H1 (cell line): ENCODE measurements around the gene CDH8. TPM values are rescaled to one million over a fixed set of nuclear protein-coding genes. Genes with fewer than 3 reads are reported as not detected.

Experiments used
- CTCF ChIA-PET: fragments of 300-600 bp; sonication (Branson Sonifier 250); formaldehyde crosslinking; loops from one replicate; lab custom pipeline; 2021; ENCODE audit not compliant: partially characterized antibody; lab: Charles Lee
- POLR2A ChIA-PET: fragments of 300-600 bp; sonication (Branson Sonifier 250); formaldehyde crosslinking; loops from one replicate; lab custom pipeline; 2021; ENCODE audit warnings: inconsistent platforms; ENCODE audit not compliant: partially characterized antibody; lab: Charles Lee
- DNase-seq, 2 experiments: peaks; one replicate each; pipeline versions ENCODE4 v3.0.0 to v3.0.0-alpha.2; 2010 to 2022; ENCODE audit warnings: low spot score in 2 of 2, low read depth in 1 of 2, mixed read lengths in 1 of 2
- FAIRE-seq: peaks from 2 replicates; lab custom pipeline; 2011; peaks lifted over from hg19 to GRCh38; lab: Jason Lieb, UNC
- H2AFZ ChIP-seq: 2 replicates; pipeline ENCODE4 v1.8.1; 2012; ENCODE audit warnings: low read length, inconsistent platforms
- H2AK5ac ChIP-seq: 2 replicates; pipeline ENCODE4 v1.6.1; 2013; ENCODE audit warnings: low read depth, low read length
- H2BK120ac ChIP-seq: replicated peaks from 2 replicates; pipeline ENCODE3; 2013; ENCODE audit warnings: low read depth, low read length, inconsistent platforms
- H2BK12ac ChIP-seq: 2 replicates; pipeline ENCODE4 v1.6.1; 2013; ENCODE audit warnings: low read depth, low read length
- H2BK15ac ChIP-seq: 2 replicates; pipeline ENCODE4 v1.6.1; 2013; ENCODE audit warnings: low read length
- H2BK20ac ChIP-seq: 2 replicates; pipeline ENCODE4 v1.6.1; 2013; ENCODE audit warnings: low read length
- H2BK5ac ChIP-seq: 2 replicates; pipeline ENCODE4 v1.6.1; 2013; ENCODE audit warnings: low read depth, low read length
- H3K14ac ChIP-seq: 2 replicates; pipeline ENCODE4 v1.6.1; 2013; ENCODE audit warnings: inconsistent platforms; ENCODE audit not compliant: insufficient read length
- H3K18ac ChIP-seq: 2 replicates; pipeline ENCODE4 v1.6.1; 2013; ENCODE audit warnings: low read length; ENCODE audit errors: extremely low read depth
- H3K23ac ChIP-seq: 2 replicates; pipeline ENCODE4 v1.6.1; 2013; ENCODE audit warnings: inconsistent platforms; ENCODE audit not compliant: insufficient read length
- H3K23me2 ChIP-seq: 2 replicates; pipeline ENCODE4 v1.6.1; 2013; ENCODE audit warnings: low read depth, low read length
- H3K27ac ChIP-seq: 2 replicates; pipeline ENCODE4 v1.6.1; 2011; ENCODE audit warnings: low read depth, low read length, inconsistent platforms
- H3K27me3 ChIP-seq, 4 experiments: replicated peaks in 1 of 4; 1 replicate in 1 of 4; 2 replicates in 3 of 4; pipeline versions ENCODE4 v1.6.1 to v1.8.1; 2011 to 2013; ENCODE audit warnings: low read length in 3 of 4, mild to moderate bottlenecking in 3 of 4, inconsistent platforms in 2 of 4, mixed read lengths in 2 of 4, moderate library complexity in 1 of 4; ENCODE audit not compliant: control insufficient read depth in 3 of 4, insufficient read depth in 3 of 4; ENCODE audit errors: extremely low read depth in 1 of 4
- H3K36me3 ChIP-seq, 4 experiments: 2 replicates each; pipeline versions ENCODE4 v1.6.1 to v1.8.1; 2011 to 2013; ENCODE audit warnings: mild to moderate bottlenecking in 4 of 4, low read length in 3 of 4, moderate library complexity in 2 of 4, control low read depth in 1 of 4, inconsistent platforms in 1 of 4; ENCODE audit not compliant: insufficient read depth in 4 of 4, control insufficient read depth in 2 of 4
- H3K4ac ChIP-seq: replicated peaks from 2 replicates; pipeline ENCODE3; 2013; ENCODE audit warnings: low read length, low read depth, mixed read lengths, inconsistent platforms; ENCODE audit not compliant: insufficient read length
- H3K4me1 ChIP-seq, 4 experiments: replicated peaks in 1 of 4; 1 replicate in 1 of 4; 2 replicates in 3 of 4; pipeline versions ENCODE4 v1.6.1 to v1.8.1; 2011 to 2013; ENCODE audit warnings: low read length in 3 of 4, inconsistent platforms in 2 of 4, mixed read lengths in 1 of 4; ENCODE audit not compliant: insufficient read depth in 4 of 4, control insufficient read depth in 3 of 4
- H3K4me2 ChIP-seq, 2 experiments: 2 replicates each; pipeline versions ENCODE4 v1.6.1 to v1.8.1; 2011 to 2013; ENCODE audit warnings: low read depth in 2 of 2, low read length in 2 of 2, control low read depth in 1 of 2, inconsistent platforms in 1 of 2, mild to moderate bottlenecking in 1 of 2; ENCODE audit not compliant: insufficient read depth in 1 of 2
- H3K4me3 ChIP-seq, 4 experiments: fragments of 200-600, 300-600 bp in 1 of 4; sonication (generic), shearing (Covaris generic), sonication (Bioruptor Twin) in 1 of 4; 2 replicates each; pipeline versions ENCODE4 v1.5.1 to v1.8.1; 2011 to 2016; ENCODE audit warnings: low read length in 4 of 4, low read depth in 3 of 4, control low read depth in 2 of 4, inconsistent platforms in 2 of 4, mild to moderate bottlenecking in 2 of 4, mixed read lengths in 1 of 4, moderate library complexity in 1 of 4; ENCODE audit not compliant: insufficient read depth in 2 of 4; ENCODE audit errors: extremely low read depth in 1 of 4
- H3K56ac ChIP-seq: replicated peaks from 2 replicates; pipeline ENCODE3; 2013; ENCODE audit warnings: low read depth, mild to moderate bottlenecking, mixed read lengths, low read length, inconsistent platforms; ENCODE audit not compliant: insufficient read length
- H3K79me1 ChIP-seq: 2 replicates; pipeline ENCODE4 v1.6.1; 2013; ENCODE audit warnings: low read depth, low read length, control low read depth
- H3K79me2 ChIP-seq, 2 experiments: 2 replicates each; pipeline versions ENCODE4 v1.6.1 to v1.8.1; 2012 to 2013; ENCODE audit warnings: low read length in 2 of 2, mild to moderate bottlenecking in 2 of 2, inconsistent platforms in 1 of 2; ENCODE audit not compliant: insufficient read depth in 2 of 2, control insufficient read depth in 1 of 2
- H3K9ac ChIP-seq, 4 experiments: replicated peaks in 1 of 4; 1 replicate in 1 of 4; 2 replicates in 3 of 4; pipeline versions ENCODE4 v1.6.1 to v1.8.1; 2011 to 2013; ENCODE audit warnings: low read depth in 3 of 4, low read length in 3 of 4, control low read depth in 2 of 4, mild to moderate bottlenecking in 2 of 4, moderate library complexity in 2 of 4, inconsistent platforms in 1 of 4; ENCODE audit errors: extremely low read depth in 1 of 4
- H3K9me3 ChIP-seq, 2 experiments: 2 replicates each; pipeline versions ENCODE4 v1.6.1 to v1.8.1; 2012 to 2013; ENCODE audit warnings: mild to moderate bottlenecking in 2 of 2, moderate library complexity in 2 of 2, control low read depth in 1 of 2, inconsistent platforms in 1 of 2, low read depth in 1 of 2, low read length in 1 of 2, mixed read lengths in 1 of 2; ENCODE audit not compliant: insufficient read depth in 2 of 2
- H4K20me1 ChIP-seq, 2 experiments: replicated peaks in 1 of 2; 2 replicates each; pipeline versions ENCODE3 to v1.8.1; 2011 to 2013; ENCODE audit warnings: inconsistent platforms in 2 of 2, low read length in 2 of 2, mild to moderate bottlenecking in 1 of 2; ENCODE audit not compliant: insufficient read depth in 2 of 2, control insufficient read depth in 1 of 2
- H4K5ac ChIP-seq: 2 replicates; pipeline ENCODE4 v1.6.1; 2013; ENCODE audit warnings: low read length, low read depth, mixed read lengths, inconsistent platforms; ENCODE audit not compliant: insufficient read length
- H4K8ac ChIP-seq: 2 replicates; pipeline ENCODE4 v1.8.0; 2013; ENCODE audit warnings: mild to moderate bottlenecking, moderate library complexity, low read length, inconsistent platforms; ENCODE audit not compliant: insufficient read depth; ENCODE audit errors: extremely low read depth
- H4K91ac ChIP-seq: replicated peaks from 2 replicates; pipeline ENCODE3; 2013; ENCODE audit warnings: low read length, mixed read lengths, inconsistent platforms; ENCODE audit not compliant: insufficient read length
- MAFK ChIP-seq: IDR thresholded peaks from 2 replicates; pipeline ENCODE4 v1.6.1; 2012; ENCODE audit warnings: low read depth, mild to moderate bottlenecking, improper control_type of control experiment, low read length
- POLR2A ChIP-seq, 2 experiments: IDR thresholded peaks; 1 replicate in 1 of 2; 2 replicates in 1 of 2; pipeline ENCODE4 v1.6.1; 2011; ENCODE audit warnings: low read depth in 2 of 2, low read length in 2 of 2, mild to moderate bottlenecking in 2 of 2; ENCODE audit errors: control extremely low read depth in 1 of 2
- WGBS, 2 experiments: shearing (Covaris generic) in 1 of 2; methylation state at CpG; one replicate each; pipeline versions ENCODE4 v1.1.6 to v1.1.7; 2013 to 2015; ENCODE audit warnings: low lambda C conversion rate in 2 of 2, mixed read lengths in 2 of 2, inconsistent platforms in 1 of 2, low coverage in 1 of 2, missing lambda C conversion rate in 1 of 2; ENCODE audit not compliant: insufficient replicate concordance in 2 of 2, insufficient coverage in 1 of 2, insufficient read length in 1 of 2; ENCODE audit errors: extremely low coverage in 1 of 2, missing lambda C conversion rate in 1 of 2; 5-methylcytosine and 5-hydroxymethylcytosine counted together
- polyA plus RNA-seq, 7 experiments: library from polyadenylated mRNA; depleted of rRNA in 3 of 7; stranded (reverse) in 5 of 7; unstranded in 2 of 7; fragments of >200 nt in 5 of 7; fragments of 200-250 nt in 2 of 7; gene quantifications; 1 replicate in 5 of 7; 2 replicates in 1 of 7; 4 replicates in 1 of 7; pipeline versions ENCODE4 v1.2.1 to v1.2.3, GENCODE V29; 2011 to 2013; ENCODE audit warnings: missing spikeins in 2 of 7, mixed read lengths in 2 of 7
- total RNA-seq: library from RNA; stranded (reverse); fragmentation: NEBNext Ultra II Directional; extraction: Animal tissue kit (Norgen Biotek cat#: 25700); gene quantifications from 2 replicates; pipeline ENCODE4 v1.2.1, GENCODE V29; 2021

The CDH8 gene
- total and polyA plus RNA-seq, 2 of the 8 experiments (the other 6 are each of a cell fraction or from before 2014, with no cell fraction given), result 7.7 to 8.4 TPM

DNA sequence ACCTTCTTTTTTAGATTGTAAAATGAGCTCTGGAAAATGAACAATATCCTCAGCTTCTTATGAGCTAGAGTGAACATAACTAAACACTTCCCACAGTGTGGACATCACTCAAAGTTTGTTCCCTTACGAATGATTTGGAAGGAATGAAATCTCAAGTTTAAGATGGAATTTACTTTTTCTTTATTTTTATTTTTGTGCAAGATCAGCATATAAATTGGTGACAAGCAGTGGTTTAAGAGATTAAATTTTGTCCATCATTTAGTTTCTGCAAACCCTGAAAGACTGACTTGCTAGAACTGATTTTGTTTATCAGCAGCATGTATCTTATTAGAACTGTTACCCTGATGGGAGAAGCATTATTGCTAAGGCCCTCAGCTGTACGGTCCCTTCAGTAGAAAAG lies 420.1 kb downstream of the CDH8 start:
- no peak overlapping the region for H2AK5ac ChIP-seq
- H2AFZ ChIP-seq, result no peak overlapping the region
- no peak overlapping the region for H3K56ac ChIP-seq
- no peak for FAIRE-seq
- H3K9me3 ChIP-seq, result no peaks in the 10 kb centered on the region
- ChIA-PET POLR2A (no interaction called here), CTCF (no interaction called here)
- no peak overlapping the region for H4K91ac ChIP-seq
- no peak overlapping the region for H2BK12ac ChIP-seq
- H3K4ac ChIP-seq, result no peak overlapping the region
- no peak overlapping the region for H2BK15ac ChIP-seq
- no peaks in the 10 kb centered on the region for H3K79me2 ChIP-seq
- WGBS, 2 experiments, result 78% methylated on average over 2 of the region's 2 CpGs; no CpG with 5 or more reads in 1 of the 2 experiments
- H3K27me3 ChIP-seq, result peaks cover 0 to 1% (median 0%) of the 10 kb centered on the region in 4 experiments; a peak in 1 of 7 replicates
- no peak overlapping the region for H3K18ac ChIP-seq
- H3K27ac ChIP-seq, result no peak overlapping the region
- no peak overlapping the region for H3K23ac ChIP-seq
- no peak overlapping the region for H2BK120ac ChIP-seq
- H4K5ac ChIP-seq, result no peak overlapping the region
- peaks cover 0 to 5% (median 0%) of the 10 kb centered on the region in 4 experiments; a peak in 2 of 7 replicates for H3K4me1 ChIP-seq
- no peak overlapping the region for H3K4me2 ChIP-seq
- H3K36me3 ChIP-seq, result no peaks in the 10 kb centered on the region
- no peak for DNase-seq
- no peak overlapping the region for H2BK20ac ChIP-seq
- H3K23me2 ChIP-seq, result no peaks in the 10 kb centered on the region
- TF ChIP-seq MAFK, result peak; percentile 60; the same call in 1 of the 2 replicates
- TF ChIP-seq POLR2A (IDR thresholded peaks at IDR 0.05; ENCODE audit: control extremely low read depth in 1 of 2, low read depth in 2 of 2, low read length in 2 of 2), result no peak
- no peak overlapping the region for H3K4me3 ChIP-seq
- H3K79me1 ChIP-seq, result no peaks in the 10 kb centered on the region
- no peak overlapping the region for H3K14ac ChIP-seq
- no peak overlapping the region for H2BK5ac ChIP-seq
- no peak overlapping the region for H3K9ac ChIP-seq
- H4K8ac ChIP-seq, result no peak overlapping the region
- H4K20me1 ChIP-seq, result no peaks in the 10 kb centered on the region
